HG03108 (cell line): ENCODE measurements around the gene TMEM51.

Experiments used
- ATAC-seq: cut with Tn5 transposase; IDR thresholded peaks from one replicate; pipeline ENCODE4 v1.9.1; 2021; ENCODE audit warnings: moderate library complexity; ENCODE audit not compliant: unreplicated experiment

Gene TMEM51, protein sequence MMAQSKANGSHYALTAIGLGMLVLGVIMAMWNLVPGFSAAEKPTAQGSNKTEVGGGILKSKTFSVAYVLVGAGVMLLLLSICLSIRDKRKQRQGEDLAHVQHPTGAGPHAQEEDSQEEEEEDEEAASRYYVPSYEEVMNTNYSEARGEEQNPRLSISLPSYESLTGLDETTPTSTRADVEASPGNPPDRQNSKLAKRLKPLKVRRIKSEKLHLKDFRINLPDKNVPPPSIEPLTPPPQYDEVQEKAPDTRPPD

GRCh38 chr1:15153184-15153841 is at the start of gene TMEM51:
TMEM51 (plus strand) TSS chr1:15153747; CDS start chr1:15215088, 61,341 bp downstream.
- ATAC-seq, result no peak

- no peak for ATAC-seq
Observed at GRCh38 chr1:15103906-15104305, 49.6 kb upstream of the TMEM51 start.

- no peak for ATAC-seq
Observed at GRCh38 chr1:15104768-15105167, 48.8 kb upstream of the TMEM51 start.

- ATAC-seq, result no peak
Observed at GRCh38 chr1:15106608-15107007, 46.9 kb upstream of the TMEM51 start.

- no peak for ATAC-seq
Observed at GRCh38 chr1:15107058-15107687, 46.4 kb upstream of the TMEM51 start.

- no peak for ATAC-seq
Observed at GRCh38 chr1:15107911-15108310, 45.6 kb upstream of the TMEM51 start.

- ATAC-seq, result no peak
Observed at GRCh38 chr1:15110128-15110866, 43.2 kb upstream of the TMEM51 start.

GRCh38 chr1:15110867-15111230 is 42.7 kb upstream of the TMEM51 start:
- ATAC-seq, result no peak

DNA sequence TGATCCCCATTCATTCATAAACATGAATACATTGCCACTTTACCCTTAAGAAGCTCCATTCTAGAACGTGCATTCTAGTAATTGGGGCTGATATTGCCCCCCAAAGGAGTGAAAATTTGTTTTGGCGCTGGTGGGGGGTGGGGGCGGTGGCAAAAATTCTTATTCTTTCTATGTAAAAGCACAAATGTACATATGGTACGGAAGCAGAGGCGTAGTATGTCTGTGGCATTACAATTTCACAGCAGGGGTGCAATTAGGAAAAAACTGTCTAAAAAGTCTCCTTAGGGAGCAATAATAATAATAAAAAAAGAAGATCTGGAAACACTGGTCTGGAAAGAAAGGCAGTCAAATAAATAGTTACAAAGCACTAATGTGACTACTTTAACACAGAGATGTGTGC is 40.4 kb upstream of the TMEM51 start:
- ATAC-seq, result no peak

DNA sequence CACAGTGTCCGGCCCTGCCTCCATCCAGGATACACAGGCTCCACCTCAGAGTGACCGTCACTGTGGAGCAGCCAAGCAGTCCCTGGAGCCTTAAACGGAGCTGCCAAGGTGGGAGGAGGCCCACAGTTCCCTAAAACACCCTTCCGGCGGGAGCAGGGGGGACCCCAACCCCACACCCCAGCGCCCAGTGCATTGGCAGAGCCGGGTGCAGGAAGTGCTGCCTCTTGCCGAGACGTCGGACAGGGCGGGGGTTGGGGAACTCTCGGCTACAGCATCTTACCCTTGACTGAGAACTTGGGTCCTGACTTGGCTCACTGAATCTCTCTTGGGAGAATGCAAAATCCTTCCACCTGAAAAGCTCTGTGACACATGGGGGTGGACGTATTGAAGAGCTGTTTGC is 38.7 kb upstream of the TMEM51 start:
- ATAC-seq, result no peak

DNA sequence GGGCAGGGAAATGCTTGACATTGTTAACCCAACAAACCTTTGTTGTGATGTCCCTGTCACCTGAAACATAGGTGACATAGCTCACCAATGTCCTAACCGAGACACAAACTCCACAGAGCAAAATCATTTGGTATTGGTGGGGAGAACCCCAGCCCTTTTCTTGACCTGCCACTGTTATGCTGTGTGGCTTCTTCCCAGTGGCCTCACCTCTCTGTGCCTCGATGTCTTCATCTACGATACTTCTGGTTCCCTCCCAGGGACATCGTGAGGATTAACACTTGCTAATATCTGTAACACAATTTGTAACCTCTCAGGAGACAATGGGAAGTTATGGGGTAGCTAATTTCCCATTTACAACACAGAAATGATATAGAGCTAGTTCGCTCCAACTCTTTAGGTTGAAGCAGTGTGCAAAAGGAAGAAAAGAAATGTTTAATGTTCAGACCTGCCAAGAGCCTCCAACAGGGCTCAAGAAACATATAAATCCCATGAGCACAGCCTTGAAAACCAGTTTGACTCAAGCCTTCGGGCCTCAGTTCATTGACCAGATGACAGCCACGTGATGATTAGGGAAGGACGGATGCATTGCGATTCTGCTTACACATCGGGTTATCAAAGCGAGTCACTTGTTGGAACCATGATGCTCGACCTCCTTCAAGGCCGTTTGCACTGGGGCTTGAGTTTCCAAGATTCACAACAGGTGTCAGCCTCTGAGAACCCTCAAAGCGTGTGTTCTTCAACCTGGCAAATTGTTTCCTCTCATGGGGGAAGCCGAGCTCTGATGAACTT is 37.8 kb upstream of the TMEM51 start:
- ATAC-seq, result no peak

DNA sequence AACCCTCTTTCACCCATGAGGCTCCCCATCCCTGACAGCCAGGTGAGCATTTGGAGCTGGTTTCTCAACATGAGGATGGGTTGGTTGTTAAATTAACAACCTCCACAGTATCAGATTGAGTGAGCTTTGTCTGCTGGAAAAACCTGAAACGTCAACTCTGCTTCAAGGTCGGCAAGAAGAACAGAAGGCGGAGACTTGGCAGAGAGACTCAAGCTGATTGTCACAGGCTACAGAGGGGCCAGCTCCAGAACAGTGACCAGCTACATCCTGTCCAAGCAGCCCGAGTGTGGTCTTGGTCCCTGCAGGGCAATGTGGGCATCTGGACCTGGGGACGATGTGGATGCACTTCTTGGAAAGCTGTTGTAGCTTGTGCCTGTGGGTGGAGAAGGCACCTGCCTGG is 36.6 kb upstream of the TMEM51 start:
- ATAC-seq, result no peak

DNA sequence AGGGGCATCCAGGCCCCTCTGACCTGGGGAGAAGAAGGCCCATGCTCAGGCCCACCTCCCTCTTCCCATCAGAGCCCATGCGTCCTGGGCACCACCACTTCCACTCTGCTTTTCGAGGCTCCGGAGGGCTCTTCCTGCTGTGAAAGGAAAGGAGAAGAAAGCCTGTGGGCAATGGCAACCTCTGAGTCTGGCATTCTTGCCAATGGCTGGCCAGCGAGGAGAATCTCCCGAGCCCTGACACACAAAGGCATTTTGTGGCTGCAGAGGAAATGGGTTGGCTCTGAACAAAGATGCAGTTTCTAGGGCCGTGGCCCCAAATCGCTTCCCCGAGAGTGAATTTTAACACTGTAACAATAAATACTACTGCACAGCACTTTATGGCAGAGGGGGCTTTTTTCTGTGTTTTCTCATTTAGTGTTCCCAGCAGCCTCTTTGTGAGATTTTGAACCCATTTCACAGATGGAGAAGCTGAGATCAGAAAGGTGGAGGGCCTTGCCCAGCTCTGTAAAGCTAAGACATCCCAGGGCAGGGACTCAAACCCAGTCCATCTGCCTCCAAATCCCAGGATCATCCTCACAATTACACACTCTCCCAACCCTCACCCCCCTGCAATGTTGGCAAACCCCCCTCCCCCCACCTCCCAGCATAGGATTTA is 35.7 kb upstream of the TMEM51 start:
- no peak for ATAC-seq

DNA sequence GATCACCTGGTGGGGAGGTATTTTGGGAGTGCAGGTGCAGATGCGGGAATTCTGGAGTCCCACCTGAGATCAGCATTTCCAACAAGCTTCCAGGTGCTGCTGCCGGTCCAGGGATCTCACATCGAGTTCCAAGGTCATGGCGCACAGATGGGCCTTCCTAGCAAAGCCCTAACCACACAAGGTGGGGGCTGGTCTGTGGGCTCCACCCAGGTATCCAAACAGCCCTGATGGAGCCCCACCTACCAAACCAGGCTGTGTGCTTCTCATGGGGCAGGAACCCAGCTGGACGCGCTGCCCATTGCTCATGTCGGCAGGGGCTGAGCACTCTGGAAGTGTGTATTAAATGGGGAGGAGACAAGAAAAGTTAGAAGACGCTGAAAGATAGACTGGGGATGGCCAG is 35.0 kb upstream of the TMEM51 start:
- ATAC-seq, result no peak

DNA sequence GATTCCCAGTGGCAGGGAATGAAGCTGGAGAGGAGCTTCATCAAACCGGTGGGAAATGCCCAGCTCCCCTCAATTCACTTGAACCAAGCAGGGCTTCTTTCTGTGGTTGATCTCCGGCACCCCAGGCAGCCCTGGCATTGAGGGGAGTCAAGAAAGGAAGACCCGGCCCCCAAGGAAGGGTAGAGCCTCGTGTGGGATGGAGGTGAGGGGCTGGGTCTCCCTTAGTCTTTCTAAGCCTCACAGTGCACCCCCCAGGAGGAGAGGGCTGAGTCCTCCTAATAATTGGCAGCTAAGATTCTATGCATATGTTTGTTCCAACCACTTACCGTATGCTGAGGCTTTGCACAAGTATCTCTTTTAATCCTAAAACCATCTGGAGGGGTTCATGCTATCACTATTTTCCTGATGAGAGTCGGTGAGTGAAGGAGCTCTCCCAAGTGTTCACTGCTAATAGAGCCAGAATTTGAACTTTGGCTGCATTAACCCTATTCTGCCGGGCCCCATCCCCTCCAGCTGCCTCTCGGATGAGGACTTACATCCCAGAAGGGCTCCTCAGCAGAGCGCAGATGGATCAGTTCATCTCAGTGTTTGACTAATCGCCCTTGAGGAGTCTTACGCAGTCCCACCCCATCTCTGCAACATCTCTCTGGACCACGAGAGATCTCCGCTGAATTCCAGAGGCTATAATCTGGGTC is 33.1 kb upstream of the TMEM51 start:
- no peak for ATAC-seq

- ATAC-seq, result no peak
Observed at GRCh38 chr1:15122331-15122730, 31.2 kb upstream of the TMEM51 start.

- no peak for ATAC-seq
Observed at GRCh38 chr1:15123270-15123669, 30.3 kb upstream of the TMEM51 start.

- no peak for ATAC-seq
Observed at GRCh38 chr1:15123925-15124324, 29.6 kb upstream of the TMEM51 start.

GRCh38 chr1:15124362-15125100 is 29.0 kb upstream of the TMEM51 start:
- ATAC-seq, result no peak
